ENCODE data around the gene LRRC7. TPM values are rescaled to one million over a fixed set of nuclear protein-coding genes. Genes with fewer than 3 reads are reported as not detected.

Gene LRRC7
- total RNA-seq, 1 experiment from 2014 or later = not detected

DNA sequence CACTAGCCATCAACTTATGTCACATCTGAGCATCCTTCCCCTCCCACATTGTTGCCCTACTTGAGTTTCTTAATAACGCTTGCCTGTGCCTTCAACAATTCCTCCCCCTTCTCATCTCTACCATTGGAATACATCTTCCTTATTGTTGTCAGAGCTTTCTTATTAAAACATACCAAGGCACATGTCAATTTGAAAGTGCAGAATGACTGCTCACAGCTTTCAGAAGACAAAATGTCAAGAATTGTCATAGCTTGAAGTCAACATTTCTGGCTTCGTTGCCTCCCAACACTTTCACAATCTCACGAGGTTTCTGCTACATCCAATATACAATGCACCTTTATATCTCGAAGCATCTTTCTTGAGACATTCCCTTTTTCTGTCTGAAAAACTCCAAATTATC lies 279.9 kb downstream of the LRRC7 start:
- no peaks in the 10 kb centered on the region for H3K27me3 ChIP-seq (ENCODE audit: control insufficient read depth, insufficient read depth, low read length)
- H3K27ac ChIP-seq (ENCODE audit: low read length) = no peak overlapping the region
- H3K4me3 ChIP-seq (ENCODE audit: low read depth in 2 of 2, low read length in 2 of 2) = no peak overlapping the region
- ChIA-PET CTCF (no interaction called here), POLR2A (no interaction called here)
- no peaks in the 10 kb centered on the region for H3K36me3 ChIP-seq (ENCODE audit: control insufficient read depth, insufficient read depth, low read length)
- TF ChIP-seq POLR2AphosphoS5 (IDR thresholded peaks at IDR 0.05; ENCODE audit: low read depth, low read length) (no peak), SIN3A (IDR thresholded peaks at IDR 0.05; ENCODE audit: borderline replicate concordance, insufficient read depth, low read depth, low read length) (no peak), TCF7L2 (IDR thresholded peaks at IDR 0.05; ENCODE audit: low read depth, low read length) (no peak)
- TF ChIP-seq, protein P1, sequence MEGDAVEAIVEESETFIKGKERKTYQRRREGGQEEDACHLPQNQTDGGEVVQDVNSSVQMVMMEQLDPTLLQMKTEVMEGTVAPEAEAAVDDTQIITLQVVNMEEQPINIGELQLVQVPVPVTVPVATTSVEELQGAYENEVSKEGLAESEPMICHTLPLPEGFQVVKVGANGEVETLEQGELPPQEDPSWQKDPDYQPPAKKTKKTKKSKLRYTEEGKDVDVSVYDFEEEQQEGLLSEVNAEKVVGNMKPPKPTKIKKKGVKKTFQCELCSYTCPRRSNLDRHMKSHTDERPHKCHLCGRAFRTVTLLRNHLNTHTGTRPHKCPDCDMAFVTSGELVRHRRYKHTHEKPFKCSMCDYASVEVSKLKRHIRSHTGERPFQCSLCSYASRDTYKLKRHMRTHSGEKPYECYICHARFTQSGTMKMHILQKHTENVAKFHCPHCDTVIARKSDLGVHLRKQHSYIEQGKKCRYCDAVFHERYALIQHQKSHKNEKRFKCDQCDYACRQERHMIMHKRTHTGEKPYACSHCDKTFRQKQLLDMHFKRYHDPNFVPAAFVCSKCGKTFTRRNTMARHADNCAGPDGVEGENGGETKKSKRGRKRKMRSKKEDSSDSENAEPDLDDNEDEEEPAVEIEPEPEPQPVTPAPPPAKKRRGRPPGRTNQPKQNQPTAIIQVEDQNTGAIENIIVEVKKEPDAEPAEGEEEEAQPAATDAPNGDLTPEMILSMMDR (IDR thresholded peaks at IDR 0.05) = no peak
- in situ Hi-C loops (cut with HindIII; ENCODE audit: low pct_unique_long_range_greater_than_20kb, low sequenced_read_pairs) (no loop called here), intact Hi-C loops (cut with micrococcal nuclease; ENCODE audit: unreplicated experiment) (no loop called here)
- ATAC-seq = no peak
- DNase-seq (ENCODE audit: low read depth, low spot score) = no peak
- no peaks in the 10 kb centered on the region for H3K9me3 ChIP-seq (ENCODE audit: control insufficient read depth, insufficient read depth, low read depth, low read length)
- no peaks in the 10 kb centered on the region for H3K4me1 ChIP-seq (ENCODE audit: control insufficient read depth, insufficient read depth, low read length)
- BruUV-seq (replicated peaks) = no TSS peak

DNA sequence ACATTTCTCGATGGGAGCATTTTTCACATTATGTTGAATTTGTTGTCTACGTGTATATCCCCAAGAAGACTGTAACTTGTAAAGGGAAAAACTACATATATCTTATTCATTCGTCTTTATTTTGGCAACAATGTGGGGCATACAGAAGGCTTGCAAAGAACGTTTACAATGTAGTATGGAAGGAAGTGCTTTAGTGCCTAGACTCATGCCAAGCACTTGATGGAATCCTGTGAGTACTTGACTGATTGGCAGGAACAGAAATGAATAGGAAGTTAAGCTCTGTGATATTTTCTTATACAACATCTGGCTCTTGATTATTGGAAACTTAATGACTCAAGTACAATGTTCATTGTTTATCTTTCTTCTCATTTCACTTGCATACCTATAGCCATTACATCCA lies 284.4 kb downstream of the LRRC7 start:
- intact Hi-C loops (cut with micrococcal nuclease; ENCODE audit: unreplicated experiment) (no loop called here), in situ Hi-C loops (cut with HindIII; ENCODE audit: low pct_unique_long_range_greater_than_20kb, low sequenced_read_pairs) (no loop called here)
- TF ChIP-seq, protein P1 (IDR thresholded peaks at IDR 0.05) = no peak
- TF ChIP-seq SIN3A (IDR thresholded peaks at IDR 0.05; ENCODE audit: borderline replicate concordance, insufficient read depth, low read depth, low read length) (no peak), POLR2AphosphoS5 (IDR thresholded peaks at IDR 0.05; ENCODE audit: low read depth, low read length) (no peak), TCF7L2 (IDR thresholded peaks at IDR 0.05; ENCODE audit: low read depth, low read length) (no peak)
- TF ChIP-seq, protein P2, sequence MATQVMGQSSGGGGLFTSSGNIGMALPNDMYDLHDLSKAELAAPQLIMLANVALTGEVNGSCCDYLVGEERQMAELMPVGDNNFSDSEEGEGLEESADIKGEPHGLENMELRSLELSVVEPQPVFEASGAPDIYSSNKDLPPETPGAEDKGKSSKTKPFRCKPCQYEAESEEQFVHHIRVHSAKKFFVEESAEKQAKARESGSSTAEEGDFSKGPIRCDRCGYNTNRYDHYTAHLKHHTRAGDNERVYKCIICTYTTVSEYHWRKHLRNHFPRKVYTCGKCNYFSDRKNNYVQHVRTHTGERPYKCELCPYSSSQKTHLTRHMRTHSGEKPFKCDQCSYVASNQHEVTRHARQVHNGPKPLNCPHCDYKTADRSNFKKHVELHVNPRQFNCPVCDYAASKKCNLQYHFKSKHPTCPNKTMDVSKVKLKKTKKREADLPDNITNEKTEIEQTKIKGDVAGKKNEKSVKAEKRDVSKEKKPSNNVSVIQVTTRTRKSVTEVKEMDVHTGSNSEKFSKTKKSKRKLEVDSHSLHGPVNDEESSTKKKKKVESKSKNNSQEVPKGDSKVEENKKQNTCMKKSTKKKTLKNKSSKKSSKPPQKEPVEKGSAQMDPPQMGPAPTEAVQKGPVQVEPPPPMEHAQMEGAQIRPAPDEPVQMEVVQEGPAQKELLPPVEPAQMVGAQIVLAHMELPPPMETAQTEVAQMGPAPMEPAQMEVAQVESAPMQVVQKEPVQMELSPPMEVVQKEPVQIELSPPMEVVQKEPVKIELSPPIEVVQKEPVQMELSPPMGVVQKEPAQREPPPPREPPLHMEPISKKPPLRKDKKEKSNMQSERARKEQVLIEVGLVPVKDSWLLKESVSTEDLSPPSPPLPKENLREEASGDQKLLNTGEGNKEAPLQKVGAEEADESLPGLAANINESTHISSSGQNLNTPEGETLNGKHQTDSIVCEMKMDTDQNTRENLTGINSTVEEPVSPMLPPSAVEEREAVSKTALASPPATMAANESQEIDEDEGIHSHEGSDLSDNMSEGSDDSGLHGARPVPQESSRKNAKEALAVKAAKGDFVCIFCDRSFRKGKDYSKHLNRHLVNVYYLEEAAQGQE (IDR thresholded peaks at IDR 0.05; ENCODE audit: insufficient read depth in 1 of 2, low read depth in 2 of 2, low read length in 1 of 2) = no peak
- no TSS peak for BruUV-seq (replicated peaks)
- ChIA-PET POLR2A (no interaction called here), CTCF (no interaction called here)
- no peaks in the 10 kb centered on the region for H3K36me3 ChIP-seq (ENCODE audit: control insufficient read depth, insufficient read depth, low read length)
- no peaks in the 10 kb centered on the region for H3K27me3 ChIP-seq (ENCODE audit: control insufficient read depth, insufficient read depth, low read length)
- H3K4me1 ChIP-seq (ENCODE audit: control insufficient read depth, insufficient read depth, low read length) = no peaks in the 10 kb centered on the region
- no peaks in the 10 kb centered on the region for H3K9me3 ChIP-seq (ENCODE audit: control insufficient read depth, insufficient read depth, low read depth, low read length)
- DNase-seq (ENCODE audit: low read depth, low spot score) (no peak), ATAC-seq (no peak)
- no peak overlapping the region for H3K27ac ChIP-seq (ENCODE audit: low read length)
- no peak overlapping the region for H3K4me3 ChIP-seq (ENCODE audit: low read depth in 2 of 2, low read length in 2 of 2)

All from Panc1 (cell line).